ENCODE measurements around the gene ITPR1. TPM values are rescaled to one million over a fixed set of nuclear protein-coding genes. Genes with fewer than 3 reads are reported as not detected.

Gene ITPR1
- total and polyA plus RNA-seq, 3 donors from 2014 or later, result 26.5 to 129 (median 59.7) TPM

DNA sequence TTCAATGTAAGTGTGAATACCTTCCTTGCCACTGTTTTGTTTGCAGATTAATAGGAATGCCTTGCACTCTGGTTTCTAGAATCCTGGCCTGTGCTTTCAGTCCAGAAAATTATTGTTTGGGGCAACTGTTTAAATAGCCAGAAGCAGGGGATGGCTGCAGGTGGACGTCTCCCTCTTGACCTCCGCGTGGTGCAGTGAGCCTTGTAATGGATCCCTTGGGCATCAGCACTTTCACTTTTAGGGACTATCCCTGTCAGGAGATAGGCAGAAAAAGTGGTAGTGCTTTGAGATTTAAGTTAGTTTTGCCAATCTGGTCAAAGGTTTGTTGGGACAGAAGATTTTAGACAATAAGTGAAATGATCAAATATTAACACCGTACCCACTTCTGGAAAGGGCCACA lies 307.4 kb downstream of the ITPR1 start:
- Histone ChIP-seq H3K4me1 (peaks cover 5% of the 10 kb centered on the region), H3K4me3 (no peak overlapping the region), H3K36me3 (ENCODE audit: low read depth, missing control alignments) (no peaks in the 10 kb centered on the region), H3K9me3 (no peaks in the 10 kb centered on the region), H3K27me3 (no peaks in the 10 kb centered on the region), H3K27ac (no peak overlapping the region)
- intact Hi-C loops (cut with DNase I; ENCODE audit: low total_unique reads), result no loop called here
- TF ChIP-seq POLR2A (IDR thresholded peaks at IDR 0.05), result no peak
- TF ChIP-seq, protein P1, sequence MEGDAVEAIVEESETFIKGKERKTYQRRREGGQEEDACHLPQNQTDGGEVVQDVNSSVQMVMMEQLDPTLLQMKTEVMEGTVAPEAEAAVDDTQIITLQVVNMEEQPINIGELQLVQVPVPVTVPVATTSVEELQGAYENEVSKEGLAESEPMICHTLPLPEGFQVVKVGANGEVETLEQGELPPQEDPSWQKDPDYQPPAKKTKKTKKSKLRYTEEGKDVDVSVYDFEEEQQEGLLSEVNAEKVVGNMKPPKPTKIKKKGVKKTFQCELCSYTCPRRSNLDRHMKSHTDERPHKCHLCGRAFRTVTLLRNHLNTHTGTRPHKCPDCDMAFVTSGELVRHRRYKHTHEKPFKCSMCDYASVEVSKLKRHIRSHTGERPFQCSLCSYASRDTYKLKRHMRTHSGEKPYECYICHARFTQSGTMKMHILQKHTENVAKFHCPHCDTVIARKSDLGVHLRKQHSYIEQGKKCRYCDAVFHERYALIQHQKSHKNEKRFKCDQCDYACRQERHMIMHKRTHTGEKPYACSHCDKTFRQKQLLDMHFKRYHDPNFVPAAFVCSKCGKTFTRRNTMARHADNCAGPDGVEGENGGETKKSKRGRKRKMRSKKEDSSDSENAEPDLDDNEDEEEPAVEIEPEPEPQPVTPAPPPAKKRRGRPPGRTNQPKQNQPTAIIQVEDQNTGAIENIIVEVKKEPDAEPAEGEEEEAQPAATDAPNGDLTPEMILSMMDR (IDR thresholded peaks at IDR 0.05), result no peak
- 89% methylated on average over 4 of the region's 4 CpGs for WGBS, 2 donors
- DNase-seq, result no peak

DNA sequence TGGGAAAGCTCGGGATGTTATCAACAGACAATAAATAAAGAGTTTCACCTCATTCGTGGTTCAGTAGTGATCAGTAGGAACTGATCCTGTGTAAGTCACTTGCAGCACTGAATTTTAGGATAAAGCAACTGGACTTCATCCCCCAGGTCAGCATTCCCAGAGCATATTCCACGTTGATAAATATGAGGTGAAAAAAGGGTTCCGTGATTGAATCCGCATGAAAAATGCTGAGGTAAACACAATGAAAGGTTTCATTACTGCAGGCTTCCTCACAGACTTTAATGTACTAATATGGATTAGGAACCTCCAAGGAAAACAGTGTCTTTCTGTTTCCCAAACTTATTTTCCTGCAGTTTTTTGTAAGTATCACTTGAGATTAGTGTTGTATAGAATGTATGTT lies 308.7 kb downstream of the ITPR1 start:
- no peak overlapping the region for H3K27ac ChIP-seq
- intact Hi-C loops (cut with DNase I; ENCODE audit: low total_unique reads), result no loop called here
- no peak for DNase-seq
- WGBS, 2 donors, result 87 to 90% methylated on average over 5 of the region's 5 CpGs
- no peaks in the 10 kb centered on the region for H3K36me3 ChIP-seq (ENCODE audit: low read depth, missing control alignments)
- no peak overlapping the region for H3K4me3 ChIP-seq
- H3K9me3 ChIP-seq, result no peaks in the 10 kb centered on the region
- no peak for TF ChIP-seq POLR2A (IDR thresholded peaks at IDR 0.05)
- TF ChIP-seq, protein P1 (IDR thresholded peaks at IDR 0.05), result no peak
- peaks cover 5% of the 10 kb centered on the region for H3K4me1 ChIP-seq
- no peaks in the 10 kb centered on the region for H3K27me3 ChIP-seq

DNA sequence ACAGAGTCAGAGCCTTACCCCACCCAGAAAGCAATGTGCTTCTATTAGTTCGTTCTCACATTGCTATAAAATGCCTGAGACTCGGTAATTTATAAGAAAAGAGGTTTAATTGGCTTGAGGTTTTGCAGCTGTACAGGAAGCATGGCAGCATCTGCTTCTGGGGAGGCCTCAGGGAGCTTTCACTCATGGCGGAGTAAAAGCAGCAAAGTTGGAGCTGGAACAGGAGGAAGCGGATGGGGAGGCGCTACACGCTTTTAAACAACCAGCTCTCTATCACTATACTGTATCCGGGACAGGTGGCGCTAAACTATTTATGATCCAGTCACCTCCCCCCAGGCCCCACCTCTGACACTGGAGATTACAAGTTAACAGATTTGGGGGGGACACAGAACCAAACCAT lies 309.8 kb downstream of the ITPR1 start:
- H3K9me3 ChIP-seq, result no peaks in the 10 kb centered on the region
- intact Hi-C loops (cut with DNase I; ENCODE audit: low total_unique reads), result no loop called here
- TF ChIP-seq POLR2A (IDR thresholded peaks at IDR 0.05), result no peak
- H3K27ac ChIP-seq, result no peak overlapping the region
- H3K4me3 ChIP-seq, result no peak overlapping the region
- H3K36me3 ChIP-seq (ENCODE audit: low read depth, missing control alignments), result no peaks in the 10 kb centered on the region
- no peak for DNase-seq
- no peaks in the 10 kb centered on the region for H3K27me3 ChIP-seq
- H3K4me1 ChIP-seq, result peaks cover 5% of the 10 kb centered on the region
- WGBS, 2 donors, result 96% methylated on average over 8 of the region's 8 CpGs

DNA sequence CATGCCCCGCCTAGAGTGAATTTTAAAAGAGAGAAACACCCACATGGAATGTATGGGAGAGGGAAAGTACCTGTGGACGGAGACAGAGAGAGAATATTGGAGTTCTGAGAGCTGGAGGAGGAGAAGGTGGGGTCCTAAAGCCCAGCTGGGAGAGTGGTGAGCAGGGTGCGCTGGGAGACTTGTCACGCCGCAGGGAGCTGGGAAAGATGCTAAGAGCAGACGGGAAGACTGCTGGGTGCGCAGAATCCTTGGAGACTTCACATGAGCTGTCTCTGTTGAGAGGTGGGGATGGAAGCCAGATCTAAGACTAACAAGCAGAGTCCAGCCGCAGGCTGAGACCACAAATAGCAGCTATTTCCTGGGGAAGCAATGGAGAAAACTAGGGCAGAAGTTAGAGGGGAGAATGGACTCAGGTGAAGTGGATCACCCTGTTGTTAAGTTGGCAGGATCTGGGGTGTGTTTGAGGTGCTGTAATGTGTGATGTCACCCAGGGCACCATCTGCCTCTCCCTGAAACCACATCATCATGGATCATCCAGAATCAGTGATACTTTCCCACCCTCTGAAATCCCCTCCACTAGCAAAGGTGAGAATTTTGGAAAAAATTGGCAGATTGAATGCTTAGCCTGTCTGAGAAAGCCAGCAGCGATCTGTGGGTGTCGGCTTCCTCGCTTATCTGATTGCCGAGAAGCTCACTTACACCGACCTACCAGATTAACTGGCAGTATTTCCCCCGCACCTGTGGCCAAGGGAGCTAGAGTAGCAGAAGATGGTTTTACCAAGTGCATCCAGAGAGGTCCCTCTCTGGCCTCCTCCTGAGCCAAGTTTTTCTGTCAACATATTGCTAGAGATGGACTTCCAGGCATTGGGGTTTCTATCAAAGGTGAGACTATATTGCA lies 311.3 kb downstream of the ITPR1 start:
- intact Hi-C loops (cut with DNase I; ENCODE audit: low total_unique reads), result no loop called here
- TF ChIP-seq, protein P1 (IDR thresholded peaks at IDR 0.05), result no peak
- no peak for TF ChIP-seq POLR2A (IDR thresholded peaks at IDR 0.05)
- H3K4me1 ChIP-seq, result peaks cover 5% of the 10 kb centered on the region
- 87 to 90% methylated on average over 14 of the region's 14 CpGs for WGBS, 2 donors
- no peak for DNase-seq
- no peak overlapping the region for H3K27ac ChIP-seq
- no peak overlapping the region for H3K4me3 ChIP-seq
- no peaks in the 10 kb centered on the region for H3K27me3 ChIP-seq
- no peaks in the 10 kb centered on the region for H3K9me3 ChIP-seq
- H3K36me3 ChIP-seq (ENCODE audit: low read depth, missing control alignments), result no peaks in the 10 kb centered on the region

DNA sequence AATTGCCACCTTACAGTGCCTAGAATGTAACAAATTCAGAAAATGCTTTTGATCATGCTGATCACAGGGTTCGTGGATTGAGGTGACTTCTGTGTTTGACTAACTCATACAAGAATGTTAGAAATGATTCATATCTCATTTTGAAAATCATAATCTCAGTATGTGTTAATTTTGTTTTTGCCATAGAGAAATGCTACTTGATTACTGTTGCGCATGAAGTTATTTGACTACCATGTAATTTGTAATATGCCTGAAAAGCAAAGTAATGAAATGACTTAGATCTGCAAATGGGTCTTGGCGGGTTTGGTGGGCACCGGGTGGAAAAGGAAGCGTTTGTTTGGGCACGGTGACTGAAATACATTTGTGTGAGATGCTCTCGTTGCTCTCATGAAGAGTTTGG lies 312.5 kb downstream of the ITPR1 start:
- Histone ChIP-seq H3K4me3 (no peak overlapping the region), H3K9me3 (no peaks in the 10 kb centered on the region), H3K36me3 (ENCODE audit: low read depth, missing control alignments) (no peaks in the 10 kb centered on the region), H3K27me3 (no peaks in the 10 kb centered on the region), H3K27ac (no peak overlapping the region), H3K4me1 (peaks cover 5% of the 10 kb centered on the region)
- WGBS, 2 donors, result 86 to 88% methylated on average over 7 of the region's 7 CpGs
- intact Hi-C loops (cut with DNase I; ENCODE audit: low total_unique reads), result no loop called here
- no peak for DNase-seq
- TF ChIP-seq, protein P1 (IDR thresholded peaks at IDR 0.05), result no peak
- TF ChIP-seq POLR2A (IDR thresholded peaks at IDR 0.05), result no peak
